ENCODE results near the gene FSD1L.
"Not testable (repeated sequence)": the region's sequence is repeated elsewhere in the genome, so short reads cannot be mapped to it uniquely, and the experiment has no call there.

Gene FSD1L

GRCh38 chr9:105557804-105558610 lies 110.2 kb downstream of the FSD1L start, which contains the start of gene FKTN:
Gene FKTN, plus strand, starts transcription at chr9:105558131. Its CDS starts 16,902 bp downstream, at chr9:105575033.
- DNase-seq (ENCODE audit: low spot score), result peak; percentile 87

- no peak for DNase-seq (ENCODE audit: low spot score)
These were observed 124.6 kb downstream of the FSD1L start for GRCh38 chr9:105572455-105572854.

- DNase-seq (ENCODE audit: low spot score), result not testable (repeated sequence)
These were observed 132.1 kb downstream of the FSD1L start for GRCh38 chr9:105579952-105580351.

GRCh38 chr9:105581550-105581949 lies 133.7 kb downstream of the FSD1L start:
- not testable (repeated sequence) for DNase-seq (ENCODE audit: low spot score)

GRCh38 chr9:105593145-105593544 lies 145.3 kb downstream of the FSD1L start:
- no peak for DNase-seq (ENCODE audit: low spot score)
